GM10248 (cell line): ENCODE results near the gene CCDC120.

Source experiments
- CTCF ChIA-PET: fragments of 300-600 bp; sonication (Branson Sonifier 250); formaldehyde crosslinking; extraction: SDS; loops from one replicate; lab custom pipeline; 2021; ENCODE audit warnings: antibody characterized with exemption; lab: Yijun Ruan, JAX
- POLR2A ChIA-PET: fragments of 350-650 bp; sonication (Branson Sonifier 250); formaldehyde crosslinking; extraction: SDS; loops from one replicate; lab custom pipeline; 2020; ENCODE audit warnings: antibody characterized with exemption; lab: Yijun Ruan, JAX
- DNase-seq: peaks from one replicate; pipeline ENCODE4 v3.0.0; 2012; ENCODE audit errors: extremely low spot score
- TF ChIP-seq, protein P1 (sequence below): IDR thresholded peaks from 2 replicates; pipeline ENCODE4 v1.5.1; 2012; ENCODE audit warnings: mild to moderate bottlenecking, low read depth; ENCODE audit errors: extremely low read depth, missing control alignments, control extremely low read depth

The CCDC120 gene

DNA sequence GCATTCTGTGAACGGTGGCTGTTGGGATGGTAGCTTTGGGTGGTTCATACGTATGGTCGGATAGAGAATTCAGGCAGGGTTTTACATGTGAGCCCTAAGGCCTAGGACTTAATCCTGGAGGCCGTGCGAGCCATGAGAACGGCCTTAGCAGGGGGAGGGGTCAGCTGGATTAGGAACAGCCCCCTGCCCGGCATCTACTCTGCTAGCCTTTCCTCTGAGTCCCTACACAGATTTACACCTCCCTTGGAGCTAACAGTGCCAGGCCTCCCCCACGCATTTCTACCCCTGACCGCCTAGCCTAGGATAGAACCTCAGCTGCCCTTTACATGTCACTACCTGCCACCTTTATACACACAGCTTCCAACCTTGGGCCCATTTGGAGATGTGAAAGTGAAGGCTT, 7.9 kb downstream of the CCDC120 start:
- ChIA-PET POLR2A (no interaction called here), CTCF (interaction anchor here (1.3 kb wide), 1 partner anchor 23 kb away, joined by 3 read pairs; no protein-coding TSS in a partner anchor)
- TF ChIP-seq, protein P1, sequence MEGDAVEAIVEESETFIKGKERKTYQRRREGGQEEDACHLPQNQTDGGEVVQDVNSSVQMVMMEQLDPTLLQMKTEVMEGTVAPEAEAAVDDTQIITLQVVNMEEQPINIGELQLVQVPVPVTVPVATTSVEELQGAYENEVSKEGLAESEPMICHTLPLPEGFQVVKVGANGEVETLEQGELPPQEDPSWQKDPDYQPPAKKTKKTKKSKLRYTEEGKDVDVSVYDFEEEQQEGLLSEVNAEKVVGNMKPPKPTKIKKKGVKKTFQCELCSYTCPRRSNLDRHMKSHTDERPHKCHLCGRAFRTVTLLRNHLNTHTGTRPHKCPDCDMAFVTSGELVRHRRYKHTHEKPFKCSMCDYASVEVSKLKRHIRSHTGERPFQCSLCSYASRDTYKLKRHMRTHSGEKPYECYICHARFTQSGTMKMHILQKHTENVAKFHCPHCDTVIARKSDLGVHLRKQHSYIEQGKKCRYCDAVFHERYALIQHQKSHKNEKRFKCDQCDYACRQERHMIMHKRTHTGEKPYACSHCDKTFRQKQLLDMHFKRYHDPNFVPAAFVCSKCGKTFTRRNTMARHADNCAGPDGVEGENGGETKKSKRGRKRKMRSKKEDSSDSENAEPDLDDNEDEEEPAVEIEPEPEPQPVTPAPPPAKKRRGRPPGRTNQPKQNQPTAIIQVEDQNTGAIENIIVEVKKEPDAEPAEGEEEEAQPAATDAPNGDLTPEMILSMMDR = no peak
- no peak for DNase-seq

DNA sequence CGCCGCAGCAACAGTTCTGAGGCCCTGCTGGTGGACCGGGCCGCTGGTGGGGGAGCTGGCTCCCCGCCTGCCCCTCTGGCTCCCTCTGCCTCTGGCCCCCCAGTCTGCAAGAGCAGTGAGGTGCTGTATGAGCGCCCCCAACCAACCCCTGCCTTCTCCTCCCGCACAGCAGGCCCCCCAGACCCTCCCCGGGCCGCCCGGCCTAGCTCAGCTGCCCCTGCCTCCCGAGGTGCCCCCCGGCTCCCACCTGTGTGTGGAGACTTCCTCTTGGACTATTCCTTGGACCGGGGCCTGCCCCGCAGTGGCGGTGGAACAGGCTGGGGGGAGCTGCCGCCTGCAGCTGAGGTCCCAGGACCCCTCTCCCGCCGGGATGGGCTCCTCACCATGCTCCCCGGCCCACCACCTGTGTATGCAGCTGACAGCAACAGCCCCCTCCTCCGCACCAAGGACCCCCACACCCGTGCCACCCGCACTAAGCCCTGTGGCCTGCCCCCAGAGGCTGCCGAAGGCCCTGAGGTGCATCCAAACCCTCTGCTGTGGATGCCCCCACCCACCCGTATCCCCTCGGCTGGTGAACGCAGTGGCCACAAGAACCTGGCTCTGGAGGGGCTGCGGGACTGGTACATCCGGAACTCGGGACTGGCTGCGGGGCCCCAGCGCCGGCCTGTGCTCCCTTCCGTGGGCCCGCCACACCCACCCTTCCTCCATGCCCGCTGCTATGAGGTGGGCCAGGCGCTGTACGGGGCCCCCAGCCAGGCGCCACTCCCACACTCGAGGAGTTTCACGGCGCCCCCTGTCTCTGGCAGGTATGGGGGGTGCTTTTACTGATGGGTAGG, 8.7 kb downstream of the CCDC120 start:
- TF ChIP-seq, protein P1 = no peak
- CTCF ChIA-PET = no interaction called here
- DNase-seq = no peak
- POLR2A ChIA-PET = no interaction called here

DNA sequence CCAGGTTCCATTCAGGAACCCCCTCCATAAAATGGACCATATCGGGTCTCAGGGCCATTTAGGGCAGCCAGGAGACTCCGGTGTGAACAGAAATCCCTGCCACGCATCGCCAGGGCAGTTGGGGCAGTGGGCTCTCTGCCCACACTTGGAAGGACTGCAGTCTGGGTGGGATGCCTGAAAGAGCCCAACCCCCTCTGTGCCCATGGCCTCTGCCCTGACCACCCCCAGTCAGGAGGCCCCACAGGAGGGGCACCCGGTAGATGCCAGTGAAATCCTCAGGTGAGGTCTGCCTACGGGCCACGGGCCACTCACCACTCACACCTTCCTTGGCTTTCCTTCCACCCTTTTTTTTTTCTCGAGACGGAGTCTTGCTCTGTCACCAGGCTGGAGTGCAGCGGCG, 10.2 kb downstream of the CCDC120 start:
- CTCF ChIA-PET = interaction anchor here (1.5 kb wide), 1 partner anchor 11 kb away, joined by 4 read pairs; the partner anchor contains the start of gene WDR45
- DNase-seq = no peak
- POLR2A ChIA-PET = no interaction called here
- TF ChIP-seq, protein P1 = no peak

DNA sequence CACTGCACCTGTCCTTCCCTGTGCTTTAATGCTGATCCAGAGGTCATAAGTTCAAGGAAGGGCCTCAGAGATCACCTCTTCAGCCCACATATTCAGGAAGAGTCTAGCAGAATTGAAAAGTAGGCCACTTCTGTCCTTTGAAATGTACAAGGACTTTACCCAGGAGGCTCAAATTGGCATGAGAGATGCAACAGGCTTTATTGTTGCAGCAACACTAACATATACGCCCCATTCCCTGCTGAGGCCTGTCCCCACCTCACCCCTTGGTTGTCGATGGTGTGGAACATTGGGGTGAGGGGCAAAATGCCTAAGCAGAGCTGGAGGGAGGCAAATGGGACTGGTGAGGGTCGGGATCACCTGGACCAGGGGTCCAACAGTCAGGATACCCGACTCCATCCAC, 12.2 kb downstream of the CCDC120 start:
- CTCF ChIA-PET = interaction anchor here (0.8 kb wide), 1 partner anchor 27 kb away, joined by 3 read pairs; no protein-coding TSS in a partner anchor
- POLR2A ChIA-PET = no interaction called here
- DNase-seq = no peak
- TF ChIP-seq, protein P1 = no peak

DNA sequence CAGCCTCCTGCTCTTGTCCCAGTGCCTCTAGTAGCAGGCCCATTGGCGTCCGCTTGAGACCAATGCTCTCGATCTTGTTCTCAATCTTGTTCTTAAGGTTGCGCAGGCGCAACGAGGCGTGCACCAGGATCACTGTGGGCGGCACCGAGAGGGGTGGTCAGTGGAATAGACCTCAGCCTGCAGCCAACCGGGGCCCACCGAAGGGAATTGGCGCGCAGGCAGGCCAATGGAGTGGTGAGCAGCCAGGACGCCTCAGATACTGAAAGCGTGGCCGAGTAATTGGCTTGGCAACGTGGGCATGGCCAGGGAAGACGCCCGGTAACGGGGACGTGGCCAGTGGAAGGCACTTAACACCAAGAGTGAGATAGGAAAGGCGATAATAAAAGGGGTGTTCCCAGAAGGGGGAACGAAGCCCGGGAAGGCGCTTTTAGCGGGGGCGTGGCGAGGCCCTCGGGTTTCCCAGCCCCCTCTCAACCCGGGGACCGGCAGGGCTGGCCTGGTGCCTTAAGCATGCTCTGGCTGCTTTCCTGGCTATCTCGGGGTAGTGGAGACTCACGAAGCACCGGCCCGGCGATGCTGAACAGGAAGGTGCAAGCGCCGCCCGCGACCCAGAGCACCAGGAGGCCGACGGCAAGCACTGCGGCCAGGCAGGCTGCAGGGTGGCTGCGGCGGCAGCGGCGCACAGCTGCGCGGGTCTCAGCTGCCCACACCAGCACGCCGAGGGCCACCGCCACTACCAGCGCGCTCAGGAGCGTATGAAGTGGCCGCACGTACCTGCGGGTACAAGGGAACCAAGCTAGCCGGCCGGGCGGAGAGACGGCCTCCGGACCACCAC, 13.3 kb downstream of the CCDC120 start:
- TF ChIP-seq, protein P1 = no peak
- CTCF ChIA-PET = no interaction called here
- DNase-seq = no peak
- POLR2A ChIA-PET = no interaction called here

DNA sequence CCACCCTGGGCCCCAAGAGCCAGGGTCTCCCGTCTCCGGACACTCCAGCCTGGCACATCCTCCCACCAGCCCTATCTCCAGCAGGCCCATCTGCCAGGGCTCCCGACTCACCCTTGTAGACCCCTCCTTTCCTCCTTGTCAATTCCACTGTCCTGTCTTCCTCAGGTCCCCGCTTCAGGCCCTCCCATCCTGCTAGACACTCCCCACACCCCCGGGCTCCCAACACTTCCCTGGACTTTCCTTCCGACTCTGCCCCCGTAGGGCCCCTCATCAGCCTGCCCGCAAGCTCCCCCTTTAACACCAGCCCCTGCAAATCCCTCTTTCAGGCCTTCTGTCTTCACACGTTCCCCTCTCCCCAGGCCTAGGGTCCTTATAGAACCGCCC, 13.9 kb downstream of the CCDC120 start:
- TF ChIP-seq, protein P1 = no peak
- DNase-seq = no peak
- ChIA-PET CTCF (no interaction called here), POLR2A (no interaction called here)
